Liver (tissue), 9 donors: Measurements from ENCODE around the gene MYB. TPM values are rescaled to one million over a fixed set of nuclear protein-coding genes. Genes with fewer than 3 reads are reported as not detected.

Source experiments
- DNase-seq: peaks from one replicate; pipeline ENCODE4 v3.0.0-alpha.2; 2017; ENCODE audit warnings: low spot score
- H3K27ac ChIP-seq, 2 donors: one replicate each; pipeline ENCODE4 v1.7.0; 2013; ENCODE audit warnings: inconsistent platforms in 2 of 2, low read length in 2 of 2, control low read depth in 1 of 2, low read depth in 1 of 2, mild to moderate bottlenecking in 1 of 2
- H3K27me3 ChIP-seq, 4 donors: one replicate each; pipeline versions ENCODE4 v1.6.1 to v1.7.0; 2013; ENCODE audit warnings: low read length in 3 of 4, inconsistent platforms in 1 of 4, mild to moderate bottlenecking in 1 of 4, moderate library complexity in 1 of 4; ENCODE audit not compliant: control insufficient read depth in 4 of 4, insufficient read depth in 4 of 4
- H3K36me3 ChIP-seq, 4 donors: one replicate each; pipeline versions ENCODE4 v1.6.1 to v1.7.0; 2013; ENCODE audit warnings: low read length in 3 of 4, mild to moderate bottlenecking in 3 of 4, low read depth in 1 of 4, moderate library complexity in 1 of 4; ENCODE audit not compliant: control insufficient read depth in 4 of 4, insufficient read depth in 3 of 4
- H3K4me1 ChIP-seq, 4 donors: one replicate each; pipeline versions ENCODE4 v1.6.1 to v1.7.0; 2013; ENCODE audit warnings: low read length in 3 of 4, mild to moderate bottlenecking in 3 of 4, moderate library complexity in 1 of 4; ENCODE audit not compliant: control insufficient read depth in 4 of 4, insufficient read depth in 4 of 4
- H3K4me3 ChIP-seq, 3 donors: one replicate each; pipeline versions ENCODE4 v1.6.1 to v1.7.0; 2013; ENCODE audit warnings: low read length in 3 of 3, control low read depth in 1 of 3, low read depth in 1 of 3, mild to moderate bottlenecking in 1 of 3
- H3K9ac ChIP-seq, 2 donors: one replicate each; pipeline ENCODE4 v1.7.0; 2013; ENCODE audit warnings: low read length in 2 of 2, mild to moderate bottlenecking in 2 of 2, moderate library complexity in 2 of 2, control low read depth in 1 of 2, low read depth in 1 of 2
- H3K9me3 ChIP-seq, 4 donors: one replicate each; pipeline versions ENCODE4 v1.6.1 to v1.7.0; 2013; ENCODE audit warnings: low read length in 3 of 4; ENCODE audit not compliant: control insufficient read depth in 4 of 4
- FOXA1 ChIP-seq: IDR thresholded peaks from 2 replicates; pipeline ENCODE4 v1.6.1; 2016; ENCODE audit warnings: antibody characterized with exemption
- FOXA2 ChIP-seq: IDR thresholded peaks from 2 replicates; pipeline ENCODE4 v1.6.1; 2016; ENCODE audit warnings: antibody characterized with exemption
- GABPA ChIP-seq, 2 donors: IDR thresholded peaks in 1 of 2; conservative IDR thresholded peaks in 1 of 2; 2 replicates each; pipeline ENCODE4 v1.6.1; 2016; ENCODE audit warnings: antibody characterized with exemption in 2 of 2, mild to moderate bottlenecking in 1 of 2, moderate library complexity in 1 of 2
- HNF4A ChIP-seq, 2 donors: conservative IDR thresholded peaks; 2 replicates each; pipeline ENCODE4 v1.6.1; 2016; ENCODE audit warnings: antibody characterized with exemption in 2 of 2, mild to moderate bottlenecking in 2 of 2
- NR2F2 ChIP-seq: IDR thresholded peaks from 2 replicates; pipeline ENCODE4 v1.6.1; 2016; ENCODE audit warnings: antibody characterized with exemption
- RAD21 ChIP-seq, 2 donors: IDR thresholded peaks; 2 replicates each; pipeline ENCODE4 v1.6.1; 2016; ENCODE audit warnings: antibody characterized with exemption in 2 of 2, mild to moderate bottlenecking in 2 of 2
- RXRA ChIP-seq, 2 donors: IDR thresholded peaks; 2 replicates each; pipeline ENCODE4 v1.6.1; 2017 to 2018; ENCODE audit warnings: antibody characterized with exemption in 2 of 2, mild to moderate bottlenecking in 1 of 2
- SP1 ChIP-seq: IDR thresholded peaks from 2 replicates; pipeline ENCODE4 v1.6.1; 2018; ENCODE audit warnings: antibody characterized with exemption, mild to moderate bottlenecking
- TAF1 ChIP-seq: conservative IDR thresholded peaks from 2 replicates; pipeline ENCODE4 v1.6.1; 2016; ENCODE audit warnings: antibody characterized with exemption, mild to moderate bottlenecking
- WGBS: extraction: QIAGEN DNeasy Blood & Tissue Kit; methylation state at CpG from one replicate; pipeline ENCODE4 v1.1.7; 2013; 5-methylcytosine and 5-hydroxymethylcytosine counted together
- polyA plus RNA-seq, 2 donors: library from polyadenylated mRNA; stranded (reverse) in 1 of 2; unstranded in 1 of 2; fragments of 200-250 nt in 1 of 2; fragments of >200 nt in 1 of 2; fragmentation: Nextera tagmentation in 1 of 2; extraction: Ambion mirVana in 1 of 2; gene quantifications; one replicate each; pipeline versions ENCODE4 v1.2.1 to v1.2.3, GENCODE V29; 2013 to 2015
- total RNA-seq, 2 donors: library from RNA; depleted of rRNA; stranded (reverse); fragments of >200 nt; gene quantifications; one replicate each; pipeline ENCODE4 v1.2.3, GENCODE V29; 2014
- TF ChIP-seq, protein P1 (sequence below): IDR thresholded peaks from 2 replicates; pipeline ENCODE4 v1.6.1; 2016; ENCODE audit warnings: antibody characterized with exemption
- TF ChIP-seq, protein P2 (sequence below): fragments of 150-350 bp; IDR thresholded peaks from 2 replicates; pipeline ENCODE4 v1.5.1; 2017; ENCODE audit warnings: improper control_type of control experiment, low read depth, low read length; ENCODE audit not compliant: missing input control
- TF ChIP-seq, protein P3 (sequence below): IDR thresholded peaks from 2 replicates; pipeline ENCODE4 v1.6.1; 2016; ENCODE audit warnings: antibody characterized with exemption
- TF ChIP-seq, protein P4 (sequence below): IDR thresholded peaks from 2 replicates; pipeline ENCODE4 v1.6.1; 2016; ENCODE audit warnings: antibody characterized with exemption, mild to moderate bottlenecking
- donor health status: healthy.
- donor health status: healthy.
- donor health status: healthy.
- donor health status: healthy.
- donor health status: healthy.

Gene MYB
- total and polyA plus RNA-seq, 4 donors: 0.08 to 19.8 (median 0.11) TPM

DNA sequence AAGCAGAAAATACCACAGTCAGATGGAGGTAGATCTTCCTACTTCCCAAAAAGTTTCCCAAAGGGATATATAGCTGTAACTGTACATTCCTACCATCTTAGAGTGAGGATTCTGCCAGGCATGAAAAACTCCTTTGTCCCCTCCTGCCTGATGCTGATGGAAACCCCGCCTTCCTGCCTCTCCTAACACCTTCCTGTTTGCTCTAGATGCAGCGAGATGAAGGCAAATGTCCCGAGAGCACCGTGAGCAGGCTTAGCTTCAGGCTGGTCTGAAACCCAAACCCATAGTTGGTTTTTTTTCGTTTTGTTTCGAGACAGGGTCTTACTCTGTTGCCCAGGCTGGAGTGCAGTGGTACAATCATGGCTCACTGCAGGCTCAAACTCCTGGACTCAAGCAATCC lies 55.6 kb downstream of the MYB start (continued):
- TF ChIP-seq HNF4A (conservative IDR thresholded peaks at IDR 0.05): no peak

DNA sequence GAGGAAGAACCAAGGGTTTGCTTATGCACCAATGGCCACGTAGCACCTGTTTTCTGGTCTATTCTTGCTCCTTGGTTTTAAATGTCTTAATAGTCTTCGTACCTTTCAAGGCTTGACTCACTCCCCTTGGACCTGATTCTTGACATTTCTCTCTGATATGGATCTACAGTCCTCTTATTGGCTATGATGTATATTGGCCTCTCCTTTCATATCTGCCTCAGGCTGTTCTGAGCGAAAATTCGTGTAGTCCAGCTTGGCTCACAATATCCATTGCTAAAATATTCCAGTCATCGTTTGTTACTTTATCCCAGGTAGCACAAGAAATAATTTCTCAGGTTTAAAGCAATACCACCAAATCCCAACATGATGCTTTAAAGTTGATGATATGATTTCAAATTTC lies 59.6 kb downstream of the MYB start:
- Histone ChIP-seq H3K27me3 (no peaks in the 10 kb centered on the region), H3K9ac (no peak overlapping the region), H3K4me3 (no peak overlapping the region), H3K36me3 (no peaks in the 10 kb centered on the region), H3K27ac (no peak overlapping the region), H3K9me3 (no peaks in the 10 kb centered on the region), H3K4me1 (no peaks in the 10 kb centered on the region)
- DNase-seq: no peak
- 90% methylated on average over 5 of the region's 5 CpGs for WGBS
- TF ChIP-seq, protein P1, sequence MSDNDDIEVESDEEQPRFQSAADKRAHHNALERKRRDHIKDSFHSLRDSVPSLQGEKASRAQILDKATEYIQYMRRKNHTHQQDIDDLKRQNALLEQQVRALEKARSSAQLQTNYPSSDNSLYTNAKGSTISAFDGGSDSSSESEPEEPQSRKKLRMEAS: no peak
- TF ChIP-seq GABPA (IDR thresholded peaks at IDR 0.05 in 1 of 2, conservative IDR thresholded peaks at IDR 0.05 in 1 of 2): no peak
- TF ChIP-seq FOXA1: no peak
- TF ChIP-seq NR2F2: no peak
- TF ChIP-seq, protein P2, sequence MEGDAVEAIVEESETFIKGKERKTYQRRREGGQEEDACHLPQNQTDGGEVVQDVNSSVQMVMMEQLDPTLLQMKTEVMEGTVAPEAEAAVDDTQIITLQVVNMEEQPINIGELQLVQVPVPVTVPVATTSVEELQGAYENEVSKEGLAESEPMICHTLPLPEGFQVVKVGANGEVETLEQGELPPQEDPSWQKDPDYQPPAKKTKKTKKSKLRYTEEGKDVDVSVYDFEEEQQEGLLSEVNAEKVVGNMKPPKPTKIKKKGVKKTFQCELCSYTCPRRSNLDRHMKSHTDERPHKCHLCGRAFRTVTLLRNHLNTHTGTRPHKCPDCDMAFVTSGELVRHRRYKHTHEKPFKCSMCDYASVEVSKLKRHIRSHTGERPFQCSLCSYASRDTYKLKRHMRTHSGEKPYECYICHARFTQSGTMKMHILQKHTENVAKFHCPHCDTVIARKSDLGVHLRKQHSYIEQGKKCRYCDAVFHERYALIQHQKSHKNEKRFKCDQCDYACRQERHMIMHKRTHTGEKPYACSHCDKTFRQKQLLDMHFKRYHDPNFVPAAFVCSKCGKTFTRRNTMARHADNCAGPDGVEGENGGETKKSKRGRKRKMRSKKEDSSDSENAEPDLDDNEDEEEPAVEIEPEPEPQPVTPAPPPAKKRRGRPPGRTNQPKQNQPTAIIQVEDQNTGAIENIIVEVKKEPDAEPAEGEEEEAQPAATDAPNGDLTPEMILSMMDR: no peak
- TF ChIP-seq RXRA (IDR thresholded peaks at IDR 0.05): no peak
- TF ChIP-seq FOXA2: no peak
- TF ChIP-seq SP1: no peak

GRCh38 chr6:135243871-135244796 lies 63.0 kb downstream of the MYB start:
- no peaks in the 10 kb centered on the region for H3K36me3 ChIP-seq
- TF ChIP-seq TAF1 (no peak), SP1 (no peak), FOXA2 (no peak), GABPA (IDR thresholded peaks at IDR 0.05 in 1 of 2, conservative IDR thresholded peaks at IDR 0.05 in 1 of 2) (no peak), RXRA (IDR thresholded peaks at IDR 0.05) (no peak), FOXA1 (no peak), RAD21 (IDR thresholded peaks at IDR 0.05) (no peak), HNF4A (conservative IDR thresholded peaks at IDR 0.05) (no peak)
- TF ChIP-seq, protein P2: no peak
- TF ChIP-seq, protein P3, sequence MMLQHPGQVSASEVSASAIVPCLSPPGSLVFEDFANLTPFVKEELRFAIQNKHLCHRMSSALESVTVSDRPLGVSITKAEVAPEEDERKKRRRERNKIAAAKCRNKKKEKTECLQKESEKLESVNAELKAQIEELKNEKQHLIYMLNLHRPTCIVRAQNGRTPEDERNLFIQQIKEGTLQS: no peak
- TF ChIP-seq, protein P1: no peak
- TF ChIP-seq, protein P4, sequence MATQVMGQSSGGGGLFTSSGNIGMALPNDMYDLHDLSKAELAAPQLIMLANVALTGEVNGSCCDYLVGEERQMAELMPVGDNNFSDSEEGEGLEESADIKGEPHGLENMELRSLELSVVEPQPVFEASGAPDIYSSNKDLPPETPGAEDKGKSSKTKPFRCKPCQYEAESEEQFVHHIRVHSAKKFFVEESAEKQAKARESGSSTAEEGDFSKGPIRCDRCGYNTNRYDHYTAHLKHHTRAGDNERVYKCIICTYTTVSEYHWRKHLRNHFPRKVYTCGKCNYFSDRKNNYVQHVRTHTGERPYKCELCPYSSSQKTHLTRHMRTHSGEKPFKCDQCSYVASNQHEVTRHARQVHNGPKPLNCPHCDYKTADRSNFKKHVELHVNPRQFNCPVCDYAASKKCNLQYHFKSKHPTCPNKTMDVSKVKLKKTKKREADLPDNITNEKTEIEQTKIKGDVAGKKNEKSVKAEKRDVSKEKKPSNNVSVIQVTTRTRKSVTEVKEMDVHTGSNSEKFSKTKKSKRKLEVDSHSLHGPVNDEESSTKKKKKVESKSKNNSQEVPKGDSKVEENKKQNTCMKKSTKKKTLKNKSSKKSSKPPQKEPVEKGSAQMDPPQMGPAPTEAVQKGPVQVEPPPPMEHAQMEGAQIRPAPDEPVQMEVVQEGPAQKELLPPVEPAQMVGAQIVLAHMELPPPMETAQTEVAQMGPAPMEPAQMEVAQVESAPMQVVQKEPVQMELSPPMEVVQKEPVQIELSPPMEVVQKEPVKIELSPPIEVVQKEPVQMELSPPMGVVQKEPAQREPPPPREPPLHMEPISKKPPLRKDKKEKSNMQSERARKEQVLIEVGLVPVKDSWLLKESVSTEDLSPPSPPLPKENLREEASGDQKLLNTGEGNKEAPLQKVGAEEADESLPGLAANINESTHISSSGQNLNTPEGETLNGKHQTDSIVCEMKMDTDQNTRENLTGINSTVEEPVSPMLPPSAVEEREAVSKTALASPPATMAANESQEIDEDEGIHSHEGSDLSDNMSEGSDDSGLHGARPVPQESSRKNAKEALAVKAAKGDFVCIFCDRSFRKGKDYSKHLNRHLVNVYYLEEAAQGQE: no peak
- no peaks in the 10 kb centered on the region for H3K9me3 ChIP-seq
- no peak overlapping the region for H3K4me3 ChIP-seq
- 93% methylated on average over 7 of the region's 7 CpGs for WGBS
- H3K27me3 ChIP-seq: no peaks in the 10 kb centered on the region
- no peak overlapping the region for H3K27ac ChIP-seq
- no peaks in the 10 kb centered on the region for H3K4me1 ChIP-seq
- DNase-seq: no peak
- H3K9ac ChIP-seq: no peak overlapping the region
